ENCODE results near the gene ELK4.

Gene ELK4

DNA sequence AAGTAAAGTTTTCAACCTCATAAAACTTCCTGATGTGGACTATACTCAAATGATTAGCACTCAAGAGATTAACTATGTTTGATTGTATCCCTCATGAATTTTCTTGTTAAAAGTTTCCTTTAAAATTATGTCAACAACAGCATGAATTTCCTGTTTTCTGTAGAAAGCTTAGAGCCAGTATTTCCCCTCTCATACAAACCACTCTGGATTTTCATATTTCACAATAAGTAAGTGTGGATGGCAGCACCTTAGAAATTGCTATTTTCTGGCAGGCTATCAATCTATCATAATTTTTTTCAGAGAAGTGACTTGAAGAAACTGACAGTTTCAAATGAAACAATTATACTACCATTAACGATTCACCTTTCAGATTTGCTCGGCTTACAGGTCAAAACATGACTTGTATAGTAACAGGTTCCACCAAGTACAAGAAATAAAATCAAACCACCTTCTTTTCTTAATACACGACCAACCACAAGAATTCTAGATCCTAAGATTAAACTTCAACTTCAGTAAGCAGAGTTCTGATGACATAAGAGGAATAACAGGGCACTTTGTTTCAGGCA is 20.8 kb downstream of the ELK4 start:
- Histone ChIP-seq H3K4me3 (ENCODE audit: low read depth, low read length) (no peak overlapping the region), H3K9ac (ENCODE audit: low read depth, low read length) (no peak overlapping the region), H3K27me3 (ENCODE audit: control insufficient read depth, insufficient read depth, low read length) (no peaks in the 10 kb centered on the region), H3K27ac (ENCODE audit: low read depth, low read length) (no peak overlapping the region), H3K36me3 (ENCODE audit: control insufficient read depth, insufficient read depth, low read length) (peaks cover 73% of the 10 kb centered on the region), H3K9me3 (ENCODE audit: control insufficient read depth, insufficient read depth, low read length) (no peaks in the 10 kb centered on the region), H3K4me1 (ENCODE audit: control insufficient read depth, insufficient read depth, low read length) (no peaks in the 10 kb centered on the region)

GRCh38 chr1:205610036-205610435 is 21.8 kb downstream of the ELK4 start:
- no peak overlapping the region for H3K9ac ChIP-seq (ENCODE audit: low read depth, low read length)
- H3K4me3 ChIP-seq (ENCODE audit: low read depth, low read length): no peak overlapping the region
- H3K4me1 ChIP-seq (ENCODE audit: control insufficient read depth, insufficient read depth, low read length): no peaks in the 10 kb centered on the region
- H3K27me3 ChIP-seq (ENCODE audit: control insufficient read depth, insufficient read depth, low read length): no peaks in the 10 kb centered on the region
- H3K9me3 ChIP-seq (ENCODE audit: control insufficient read depth, insufficient read depth, low read length): no peaks in the 10 kb centered on the region
- H3K27ac ChIP-seq (ENCODE audit: low read depth, low read length): peak overlapping the region; percentile 52
- H3K36me3 ChIP-seq (ENCODE audit: control insufficient read depth, insufficient read depth, low read length): peaks cover 67% of the 10 kb centered on the region

GRCh38 chr1:205604825-205605505 is 26.8 kb downstream of the ELK4 start:
- Histone ChIP-seq H3K4me3 (ENCODE audit: low read depth, low read length) (no peak overlapping the region), H3K36me3 (ENCODE audit: control insufficient read depth, insufficient read depth, low read length) (peaks cover 31% of the 10 kb centered on the region), H3K4me1 (ENCODE audit: control insufficient read depth, insufficient read depth, low read length) (peaks cover 6% of the 10 kb centered on the region; the same call in 1 of the 2 replicates), H3K9me3 (ENCODE audit: control insufficient read depth, insufficient read depth, low read length) (no peaks in the 10 kb centered on the region), H3K27me3 (ENCODE audit: control insufficient read depth, insufficient read depth, low read length) (no peaks in the 10 kb centered on the region), H3K27ac (ENCODE audit: low read depth, low read length) (no peak overlapping the region), H3K9ac (ENCODE audit: low read depth, low read length) (no peak overlapping the region)

DNA sequence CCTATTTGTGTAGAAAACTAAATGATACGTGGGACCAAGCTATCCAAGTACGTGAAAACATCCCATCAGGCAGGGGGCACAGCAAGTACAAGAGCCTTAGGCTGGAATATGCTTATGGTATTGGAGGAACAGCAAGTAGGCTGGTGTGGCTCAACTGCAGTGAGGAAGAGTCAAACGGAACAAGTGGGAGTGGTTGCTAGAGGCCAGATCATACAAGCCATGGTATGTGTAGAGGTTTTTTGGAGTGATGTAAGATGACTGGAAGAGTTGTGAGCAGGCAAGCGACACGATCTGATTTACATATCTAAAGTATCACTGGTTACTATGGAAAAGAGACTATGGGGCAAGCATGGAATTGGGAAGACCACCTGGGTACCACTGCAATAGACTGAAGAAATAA is 27.8 kb downstream of the ELK4 start:
- Histone ChIP-seq H3K36me3 (ENCODE audit: control insufficient read depth, insufficient read depth, low read length) (peaks cover 31% of the 10 kb centered on the region), H3K27me3 (ENCODE audit: control insufficient read depth, insufficient read depth, low read length) (no peaks in the 10 kb centered on the region), H3K9me3 (ENCODE audit: control insufficient read depth, insufficient read depth, low read length) (no peaks in the 10 kb centered on the region), H3K27ac (ENCODE audit: low read depth, low read length) (no peak overlapping the region), H3K4me3 (ENCODE audit: low read depth, low read length) (no peak overlapping the region), H3K9ac (ENCODE audit: low read depth, low read length) (no peak overlapping the region), H3K4me1 (ENCODE audit: control insufficient read depth, insufficient read depth, low read length) (peaks cover 6% of the 10 kb centered on the region; the same call in 1 of the 2 replicates)

DNA sequence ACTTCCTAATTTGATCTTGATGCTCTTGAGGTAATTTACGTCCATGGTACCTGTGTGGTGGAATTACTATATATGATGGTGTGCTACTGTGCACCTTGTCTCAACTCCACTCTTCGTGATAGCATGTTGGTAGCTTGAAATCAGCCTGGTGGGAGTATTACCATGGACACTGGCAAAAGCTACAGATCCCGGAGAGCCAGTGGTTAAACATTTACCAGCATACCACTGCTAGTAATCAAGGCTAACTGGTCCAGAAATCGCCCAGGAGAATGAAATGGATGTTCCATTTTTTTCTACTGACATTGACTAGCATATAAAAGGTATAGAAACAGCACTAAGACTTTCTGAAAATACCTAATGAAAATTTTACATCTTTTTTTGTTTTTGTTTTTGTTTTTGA is 30.6 kb downstream of the ELK4 start:
- H3K27me3 ChIP-seq (ENCODE audit: control insufficient read depth, insufficient read depth, low read length): no peaks in the 10 kb centered on the region
- no peaks in the 10 kb centered on the region for H3K9me3 ChIP-seq (ENCODE audit: control insufficient read depth, insufficient read depth, low read length)
- H3K27ac ChIP-seq (ENCODE audit: low read depth, low read length): no peak overlapping the region
- H3K4me1 ChIP-seq (ENCODE audit: control insufficient read depth, insufficient read depth, low read length): peaks cover 6% of the 10 kb centered on the region; the same call in 1 of the 2 replicates
- no peak overlapping the region for H3K9ac ChIP-seq (ENCODE audit: low read depth, low read length)
- H3K36me3 ChIP-seq (ENCODE audit: control insufficient read depth, insufficient read depth, low read length): peaks cover 33% of the 10 kb centered on the region
- H3K4me3 ChIP-seq (ENCODE audit: low read depth, low read length): no peak overlapping the region

GRCh38 chr1:205600085-205600484 is 31.7 kb downstream of the ELK4 start:
- H3K4me1 ChIP-seq (ENCODE audit: control insufficient read depth, insufficient read depth, low read length): peaks cover 6% of the 10 kb centered on the region; the same call in 1 of the 2 replicates
- H3K27me3 ChIP-seq (ENCODE audit: control insufficient read depth, insufficient read depth, low read length): no peaks in the 10 kb centered on the region
- H3K9me3 ChIP-seq (ENCODE audit: control insufficient read depth, insufficient read depth, low read length): no peaks in the 10 kb centered on the region
- no peak overlapping the region for H3K4me3 ChIP-seq (ENCODE audit: low read depth, low read length)
- peaks cover 29% of the 10 kb centered on the region for H3K36me3 ChIP-seq (ENCODE audit: control insufficient read depth, insufficient read depth, low read length)
- H3K9ac ChIP-seq (ENCODE audit: low read depth, low read length): no peak overlapping the region
- H3K27ac ChIP-seq (ENCODE audit: low read depth, low read length): peak overlapping the region; percentile 11

DNA sequence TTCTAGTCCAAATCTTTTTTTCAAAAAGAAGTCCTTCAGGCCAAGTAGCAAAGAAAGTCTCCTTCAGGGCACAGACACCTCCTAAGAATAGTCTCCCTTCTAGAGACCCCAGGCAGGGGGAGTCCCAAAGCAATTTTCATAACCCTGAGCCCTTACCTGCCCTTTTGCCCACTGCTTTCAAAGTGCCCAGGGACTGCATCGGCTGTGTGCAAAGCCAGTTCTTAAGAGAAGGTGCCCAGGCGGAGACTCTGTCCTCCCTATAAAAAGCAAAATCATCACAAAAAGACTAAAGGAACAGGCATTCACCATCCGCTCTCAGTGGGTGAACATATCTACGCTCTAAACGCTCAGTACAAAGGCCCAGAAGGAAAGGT is 32.2 kb downstream of the ELK4 start:
- H3K36me3 ChIP-seq (ENCODE audit: control insufficient read depth, insufficient read depth, low read length): peaks cover 29% of the 10 kb centered on the region
- no peaks in the 10 kb centered on the region for H3K27me3 ChIP-seq (ENCODE audit: control insufficient read depth, insufficient read depth, low read length)
- no peak overlapping the region for H3K27ac ChIP-seq (ENCODE audit: low read depth, low read length)
- no peak overlapping the region for H3K9ac ChIP-seq (ENCODE audit: low read depth, low read length)
- no peaks in the 10 kb centered on the region for H3K9me3 ChIP-seq (ENCODE audit: control insufficient read depth, insufficient read depth, low read length)
- H3K4me1 ChIP-seq (ENCODE audit: control insufficient read depth, insufficient read depth, low read length): peaks cover 6% of the 10 kb centered on the region; the same call in 1 of the 2 replicates
- no peak overlapping the region for H3K4me3 ChIP-seq (ENCODE audit: low read depth, low read length)

DNA sequence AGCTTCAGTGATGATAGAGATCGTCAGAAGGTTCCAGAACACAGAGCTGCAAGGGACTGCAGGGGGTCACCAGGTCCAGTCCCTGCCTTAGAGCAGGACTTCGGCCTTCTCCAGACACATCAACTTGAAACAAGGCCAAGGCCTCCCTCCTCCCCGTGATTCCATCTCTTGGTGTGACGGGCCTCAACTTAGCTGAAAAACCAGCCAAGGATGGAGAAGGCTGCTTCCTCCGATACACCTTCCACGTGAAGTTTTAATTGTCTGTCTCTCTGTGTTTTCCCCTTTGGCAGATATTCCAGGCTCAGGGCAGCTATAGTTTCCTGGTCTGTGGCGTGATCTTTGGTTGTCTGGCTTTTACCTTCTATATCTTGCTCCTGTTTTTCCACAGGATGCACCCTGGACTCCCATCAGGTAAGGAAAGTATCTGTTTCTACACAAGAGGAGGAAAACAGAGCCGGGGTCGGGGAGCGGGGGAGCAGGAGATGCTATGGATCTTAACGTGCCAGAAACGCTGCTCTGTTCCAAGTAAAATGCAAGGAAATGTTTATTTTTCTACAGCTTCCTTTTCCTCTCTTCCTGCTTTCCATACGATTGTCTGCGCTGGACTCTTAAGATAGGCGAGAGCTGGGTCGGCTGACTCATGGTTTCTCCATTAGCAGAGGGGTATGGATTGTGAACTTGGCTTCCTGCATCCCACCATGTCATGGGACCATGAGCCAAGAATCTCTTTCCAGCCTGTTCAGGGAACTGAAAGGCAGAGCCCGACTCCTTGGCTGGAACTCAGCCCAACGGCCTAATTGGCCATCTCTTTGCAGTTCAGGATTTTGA is 32.8 kb downstream of the ELK4 start:
- peaks cover 29% of the 10 kb centered on the region for H3K36me3 ChIP-seq (ENCODE audit: control insufficient read depth, insufficient read depth, low read length)
- no peaks in the 10 kb centered on the region for H3K27me3 ChIP-seq (ENCODE audit: control insufficient read depth, insufficient read depth, low read length)
- H3K9me3 ChIP-seq (ENCODE audit: control insufficient read depth, insufficient read depth, low read length): no peaks in the 10 kb centered on the region
- H3K9ac ChIP-seq (ENCODE audit: low read depth, low read length): no peak overlapping the region
- H3K27ac ChIP-seq (ENCODE audit: low read depth, low read length): no peak overlapping the region
- H3K4me3 ChIP-seq (ENCODE audit: low read depth, low read length): no peak overlapping the region
- peaks cover 6% of the 10 kb centered on the region; the same call in 1 of the 2 replicates for H3K4me1 ChIP-seq (ENCODE audit: control insufficient read depth, insufficient read depth, low read length)

- H3K36me3 ChIP-seq (ENCODE audit: control insufficient read depth, insufficient read depth, low read length): peaks cover 29% of the 10 kb centered on the region
- no peaks in the 10 kb centered on the region for H3K27me3 ChIP-seq (ENCODE audit: control insufficient read depth, insufficient read depth, low read length)
- H3K27ac ChIP-seq (ENCODE audit: low read depth, low read length): no peak overlapping the region
- no peak overlapping the region for H3K9ac ChIP-seq (ENCODE audit: low read depth, low read length)
- no peak overlapping the region for H3K4me3 ChIP-seq (ENCODE audit: low read depth, low read length)
- peaks cover 6% of the 10 kb centered on the region; the same call in 1 of the 2 replicates for H3K4me1 ChIP-seq (ENCODE audit: control insufficient read depth, insufficient read depth, low read length)
- H3K9me3 ChIP-seq (ENCODE audit: control insufficient read depth, insufficient read depth, low read length): no peaks in the 10 kb centered on the region
Observed at GRCh38 chr1:205597691-205598314, 34.0 kb downstream of the ELK4 start.

- Histone ChIP-seq H3K36me3 (ENCODE audit: control insufficient read depth, insufficient read depth, low read length) (peaks cover 24% of the 10 kb centered on the region), H3K27ac (ENCODE audit: low read depth, low read length) (no peak overlapping the region)
Observed at GRCh38 chr1:205596876-205597275, 34.9 kb downstream of the ELK4 start.

More at GRCh38 chr1:205596876-205597275, 34.9 kb downstream of the ELK4 start:
- Histone ChIP-seq H3K4me3 (ENCODE audit: low read depth, low read length) (no peak overlapping the region), H3K4me1 (ENCODE audit: control insufficient read depth, insufficient read depth, low read length) (peaks cover 4% of the 10 kb centered on the region; the same call in 1 of the 2 replicates), H3K27me3 (ENCODE audit: control insufficient read depth, insufficient read depth, low read length) (no peaks in the 10 kb centered on the region), H3K9ac (ENCODE audit: low read depth, low read length) (no peak overlapping the region), H3K9me3 (ENCODE audit: control insufficient read depth, insufficient read depth, low read length) (no peaks in the 10 kb centered on the region)
